Renal cortical epithelial cell (primary cell): Measurements from ENCODE around the gene RNF215. TPM values are rescaled to one million over a fixed set of nuclear protein-coding genes. Genes with fewer than 3 reads are reported as not detected.

Experiments
- DNase-seq: peaks from one replicate; pipeline ENCODE4 v3.0.0-alpha.2; 2011; ENCODE audit warnings: low read depth
- total RNA-seq: library from RNA; depleted of rRNA; stranded (reverse); fragments of >200 nt; gene quantifications from 2 replicates; pipeline ENCODE4 v1.2.3, GENCODE V29; 2014

The RNF215 gene
- total RNA-seq = 29.3 and 33.2 TPM in 2 replicates

DNA sequence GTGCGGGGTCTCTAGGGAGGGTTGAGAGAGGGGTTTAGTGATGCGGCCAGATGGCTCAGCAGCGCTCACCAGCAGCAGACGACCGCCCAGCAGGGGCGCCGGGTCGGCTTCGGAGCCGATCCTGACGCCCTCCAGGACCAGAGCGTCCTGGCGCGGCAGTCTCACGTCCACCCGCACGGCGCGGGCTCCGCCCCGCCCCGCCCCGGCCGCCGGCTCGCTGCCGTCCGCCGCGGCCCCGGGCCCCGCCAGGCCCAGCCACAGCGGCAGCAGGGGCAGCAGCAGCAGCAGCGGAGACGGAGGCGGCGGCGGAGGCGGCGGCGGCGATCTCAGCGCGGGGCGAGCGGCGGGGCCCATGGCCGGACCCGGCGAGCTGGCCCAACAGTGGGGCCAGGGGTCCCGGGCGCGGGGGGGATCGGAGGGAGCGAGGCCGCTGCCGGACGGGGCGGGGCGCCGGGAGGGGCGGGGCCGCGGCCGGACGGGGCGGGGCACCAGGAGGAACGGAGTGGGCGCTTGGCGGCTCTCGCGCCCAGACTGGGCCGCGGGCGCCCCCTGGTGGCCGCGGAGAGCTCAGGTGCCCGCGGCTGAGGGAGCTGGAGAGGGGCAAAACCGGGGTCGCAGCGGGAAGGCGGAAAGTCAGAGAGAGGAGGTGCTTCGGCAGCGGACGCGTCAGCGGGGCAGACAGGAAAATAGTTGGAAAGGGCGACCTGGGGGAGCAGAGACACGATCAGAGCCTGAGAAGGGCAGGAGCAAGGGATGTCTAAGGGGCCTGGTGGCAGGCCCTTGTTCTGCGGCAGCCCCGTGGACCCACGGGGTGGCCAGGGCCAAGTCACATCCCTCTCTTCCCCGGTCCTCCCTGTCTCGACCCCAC is at the start of gene RNF215:
Gene RNF215 (minus strand): TSS at position 452 of the 868 bp plus-strand sequence. CDS start 98 bp downstream, at position 354.
- DNase-seq = peak; percentile 16

DNA sequence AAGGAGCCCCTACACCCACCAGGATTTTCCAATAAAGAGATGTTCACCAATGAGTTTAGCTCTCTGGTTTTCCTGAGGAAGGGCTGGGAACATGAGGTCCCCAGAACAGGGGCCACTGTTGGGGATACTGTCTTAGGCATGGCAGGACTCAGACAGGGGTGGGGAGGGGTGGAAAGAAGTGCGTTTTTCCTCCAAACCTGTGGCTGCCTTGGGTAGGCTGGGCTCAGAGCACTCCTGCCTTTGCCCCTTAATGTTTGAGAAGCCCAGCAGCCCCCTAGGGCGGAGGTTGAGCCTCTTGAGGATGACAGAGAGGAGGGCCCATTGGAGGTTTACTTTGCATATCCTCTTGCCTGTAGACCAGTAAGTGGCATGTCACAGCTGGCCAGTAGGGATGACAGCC is 49.0 kb upstream of the RNF215 start:
- no peak for DNase-seq

DNA sequence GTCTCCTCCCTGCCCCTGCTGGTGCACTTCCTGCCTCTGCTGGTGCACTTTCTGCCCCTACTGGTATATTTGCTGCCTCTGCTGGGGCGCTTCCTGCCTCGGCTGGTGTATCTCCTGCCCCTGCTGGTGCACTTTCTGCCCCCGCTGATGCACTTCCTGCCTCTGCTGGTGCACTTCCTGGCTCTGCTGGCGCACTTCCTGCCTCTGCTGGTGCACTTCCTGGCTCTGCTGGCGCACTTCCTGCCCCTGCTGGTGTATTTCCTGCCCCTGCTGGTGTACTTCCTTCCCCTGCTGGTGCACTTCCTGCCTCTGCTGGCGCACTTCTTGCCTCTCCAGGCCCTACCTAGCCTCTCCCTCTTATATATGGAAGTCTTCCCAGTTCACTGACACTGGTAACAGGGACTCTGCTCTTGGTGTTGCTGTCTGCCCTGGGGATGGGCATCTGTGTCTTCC is 48.5 kb upstream of the RNF215 start:
- no peak for DNase-seq

DNA sequence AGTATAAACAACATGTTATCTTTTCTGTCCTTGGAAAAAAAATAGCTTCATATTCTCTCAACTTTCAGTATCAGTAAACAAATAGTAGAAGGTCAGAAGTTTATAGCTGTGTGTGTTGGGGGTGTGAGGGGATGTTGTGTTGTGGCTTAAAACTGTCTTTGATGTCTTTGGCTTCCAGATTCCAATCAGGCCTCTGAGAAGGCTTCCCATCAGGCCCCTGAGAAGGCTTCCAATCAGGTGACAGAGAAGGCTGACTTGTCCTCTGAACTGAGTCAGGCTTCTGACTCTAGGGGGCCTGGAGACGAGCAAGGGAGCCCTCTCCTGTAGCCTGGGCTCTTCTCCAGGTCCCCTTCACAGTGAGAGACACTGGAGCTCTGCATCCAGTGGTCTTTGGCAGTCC is 47.6 kb upstream of the RNF215 start:
- no peak for DNase-seq

DNA sequence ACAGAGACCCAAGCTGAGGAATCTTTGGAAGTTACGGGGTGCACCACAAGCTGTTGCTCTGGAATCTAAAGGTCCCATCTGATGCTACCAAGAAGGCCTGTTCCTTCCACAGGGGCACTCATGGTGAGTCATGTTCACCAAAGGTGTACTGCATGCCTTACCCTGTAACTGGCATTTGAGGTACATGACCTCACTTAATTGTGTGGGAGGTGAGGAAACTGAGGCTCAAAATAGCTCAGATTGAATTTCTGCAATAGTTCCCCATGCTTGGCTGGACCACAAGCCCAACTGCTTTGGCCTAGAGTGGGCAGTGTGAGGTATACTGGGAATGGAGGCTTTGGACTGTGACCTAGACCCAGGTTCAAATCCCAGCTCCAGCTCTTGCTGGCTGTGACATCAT is 46.6 kb upstream of the RNF215 start:
- peak; percentile 61 for DNase-seq

DNA sequence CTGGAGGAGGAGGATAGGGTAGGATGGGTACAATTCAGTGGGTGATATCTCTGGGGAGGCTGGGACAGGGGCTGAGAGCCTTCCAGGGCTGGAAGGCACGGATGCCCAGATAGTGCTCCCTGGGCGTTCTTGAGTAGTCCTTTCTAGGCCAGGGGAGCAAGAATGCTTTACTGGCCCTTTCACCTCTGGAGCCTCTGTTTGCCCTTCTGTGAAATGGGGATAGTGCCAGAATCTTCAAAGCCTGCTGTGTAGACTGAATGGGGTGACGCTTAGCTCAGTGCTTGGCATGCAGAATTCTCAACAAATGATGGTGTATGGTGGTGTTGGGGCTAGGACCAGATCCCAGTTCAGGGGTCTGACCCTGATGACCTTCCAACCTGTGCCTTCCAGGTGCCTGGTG is 46.0 kb upstream of the RNF215 start:
- no peak for DNase-seq

DNA sequence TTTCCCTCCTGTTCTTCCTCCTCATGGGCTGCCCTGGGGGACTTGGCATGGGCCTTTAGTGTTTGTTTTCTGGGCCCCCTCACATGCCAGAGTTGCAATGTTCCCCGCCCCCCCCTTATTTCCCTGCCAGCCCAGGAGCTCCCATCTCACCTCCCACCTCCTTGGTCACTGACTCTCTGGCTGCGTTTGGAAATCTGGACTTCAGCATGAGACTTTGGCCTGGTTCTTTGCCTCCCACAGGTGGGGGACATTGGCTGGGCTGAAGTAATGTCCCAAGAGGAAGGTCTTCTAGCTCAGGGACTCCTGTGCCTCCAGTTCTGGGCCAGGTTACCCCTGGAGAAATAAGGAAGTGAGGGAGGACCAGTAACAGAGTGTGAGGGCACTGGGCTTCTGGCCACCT is 45.3 kb upstream of the RNF215 start:
- no peak for DNase-seq

DNA sequence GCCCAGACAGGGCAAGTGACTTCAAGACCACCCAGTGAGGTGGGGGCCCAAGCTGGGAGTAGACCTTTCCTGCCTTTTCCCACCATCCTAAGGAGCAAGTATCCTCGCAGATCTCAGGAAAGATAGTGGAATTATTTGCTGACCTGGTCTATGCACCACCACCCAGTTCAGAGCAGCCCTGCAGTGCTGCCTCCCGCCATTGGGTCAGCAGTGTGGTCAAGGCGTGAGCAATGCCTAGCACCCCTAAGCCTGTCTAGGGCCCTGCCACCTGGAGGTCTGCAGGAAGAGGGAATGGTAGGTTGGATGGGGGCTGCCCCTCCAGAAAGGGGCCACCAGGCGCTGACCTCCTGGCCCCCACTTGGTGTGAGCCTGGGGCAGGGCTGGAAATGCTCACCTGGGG is 44.9 kb upstream of the RNF215 start:
- DNase-seq = no peak

DNA sequence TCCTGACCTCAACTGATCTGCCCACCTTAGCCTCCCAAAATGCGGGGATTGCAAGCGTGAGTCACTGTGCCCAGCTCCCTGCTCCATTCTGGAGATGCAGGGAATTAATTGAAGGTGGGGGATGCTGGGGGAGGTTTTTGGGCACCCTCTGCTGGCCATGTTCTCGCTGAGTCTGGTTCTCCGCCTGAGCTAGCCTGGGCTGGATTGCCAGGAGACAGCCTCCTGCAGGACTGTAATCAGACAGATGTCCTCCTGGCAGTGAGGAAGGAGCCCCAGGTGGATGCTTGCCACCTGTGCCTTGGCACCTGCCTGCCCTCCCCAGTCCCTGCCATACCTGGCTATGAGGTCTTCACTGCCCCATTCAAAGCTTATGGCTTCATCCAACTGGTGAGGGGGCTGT is 43.7 kb upstream of the RNF215 start:
- no peak for DNase-seq

DNA sequence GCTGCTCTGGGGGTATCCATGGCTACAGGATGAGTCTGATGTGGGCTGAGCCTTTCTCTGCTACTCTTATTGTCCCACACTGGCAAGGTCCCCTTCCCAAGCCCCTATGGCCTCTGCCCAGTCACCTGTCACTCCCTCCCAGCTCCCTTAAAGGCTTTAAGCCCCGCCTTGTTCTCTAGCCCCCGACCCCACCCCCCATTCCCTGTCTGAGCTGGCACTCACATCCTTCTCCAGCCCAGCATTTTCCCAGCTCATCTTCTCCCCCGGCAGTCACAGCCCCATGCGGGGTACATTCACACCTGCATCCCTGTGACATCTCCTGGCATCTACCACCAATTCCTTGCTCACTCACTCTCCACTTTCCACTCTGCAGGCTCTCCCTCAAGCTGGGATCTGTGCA is 42.7 kb upstream of the RNF215 start:
- DNase-seq = no peak

DNA sequence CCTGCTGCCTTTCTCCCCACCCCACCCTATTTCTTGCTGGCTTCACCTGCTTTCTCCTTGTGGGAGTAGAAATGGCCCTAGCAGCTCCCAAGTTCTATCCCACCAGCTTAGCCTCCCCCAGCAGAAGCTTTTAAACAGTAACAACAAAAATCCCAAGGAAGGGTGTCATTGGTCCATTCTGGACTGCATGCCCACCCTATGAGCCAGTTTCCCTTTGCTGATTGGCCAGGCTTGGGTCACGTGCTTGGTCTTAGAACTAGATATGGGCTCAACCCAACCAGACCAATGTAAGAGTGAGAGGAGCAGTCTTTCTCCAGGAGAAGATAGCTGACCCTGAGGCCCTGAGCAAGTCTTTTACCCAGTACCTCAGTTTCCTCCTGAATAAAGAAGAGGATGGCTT is 40.7 kb upstream of the RNF215 start:
- DNase-seq = no peak

DNA sequence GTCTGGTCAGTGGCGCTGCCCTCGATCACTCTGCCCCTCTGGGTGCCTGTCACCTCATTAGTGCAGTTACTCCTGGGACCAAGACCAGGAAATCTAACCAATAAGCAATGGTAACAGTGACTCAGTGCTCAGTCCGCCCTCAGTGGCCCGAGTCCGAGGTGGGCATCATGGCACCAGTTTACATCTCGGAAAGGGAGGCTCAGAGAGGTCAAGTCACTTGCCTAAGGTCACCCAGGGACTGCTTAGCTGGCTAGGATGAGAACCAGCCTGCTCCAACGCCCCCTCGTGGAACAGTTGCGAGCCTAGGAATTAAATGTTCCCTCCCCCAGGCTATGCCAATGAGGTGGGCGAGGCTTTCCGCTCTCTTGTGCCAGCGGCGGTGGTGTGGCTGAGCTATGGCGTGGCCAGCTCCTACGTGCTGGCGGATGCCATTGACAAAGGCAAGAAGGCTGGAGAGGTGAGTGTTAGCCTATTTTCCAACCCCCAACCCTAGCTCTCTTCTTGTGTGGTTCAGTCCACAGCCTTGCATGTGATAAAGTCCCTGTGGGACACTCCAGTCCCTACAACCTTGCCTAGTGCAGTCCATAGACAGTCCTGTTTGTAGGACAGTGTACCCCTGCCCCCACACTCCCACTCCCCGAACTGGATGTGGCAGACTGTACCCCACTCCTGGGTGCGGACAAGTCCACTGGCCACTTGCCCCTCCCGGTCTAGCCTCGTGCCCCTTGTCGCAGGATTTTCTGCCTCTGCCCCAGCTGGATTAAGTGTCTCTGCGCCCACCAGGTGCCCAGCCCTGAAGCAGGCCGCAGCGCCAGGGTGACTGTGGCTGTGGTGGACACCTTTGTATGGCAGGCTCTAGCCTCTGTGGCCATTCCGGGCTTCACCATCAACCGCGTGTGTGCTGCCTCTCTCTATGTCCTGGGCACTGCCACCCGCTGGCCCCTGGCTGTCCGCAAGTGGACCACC is 39.5 kb upstream of the RNF215 start:
- peak; percentile 88 for DNase-seq

DNA sequence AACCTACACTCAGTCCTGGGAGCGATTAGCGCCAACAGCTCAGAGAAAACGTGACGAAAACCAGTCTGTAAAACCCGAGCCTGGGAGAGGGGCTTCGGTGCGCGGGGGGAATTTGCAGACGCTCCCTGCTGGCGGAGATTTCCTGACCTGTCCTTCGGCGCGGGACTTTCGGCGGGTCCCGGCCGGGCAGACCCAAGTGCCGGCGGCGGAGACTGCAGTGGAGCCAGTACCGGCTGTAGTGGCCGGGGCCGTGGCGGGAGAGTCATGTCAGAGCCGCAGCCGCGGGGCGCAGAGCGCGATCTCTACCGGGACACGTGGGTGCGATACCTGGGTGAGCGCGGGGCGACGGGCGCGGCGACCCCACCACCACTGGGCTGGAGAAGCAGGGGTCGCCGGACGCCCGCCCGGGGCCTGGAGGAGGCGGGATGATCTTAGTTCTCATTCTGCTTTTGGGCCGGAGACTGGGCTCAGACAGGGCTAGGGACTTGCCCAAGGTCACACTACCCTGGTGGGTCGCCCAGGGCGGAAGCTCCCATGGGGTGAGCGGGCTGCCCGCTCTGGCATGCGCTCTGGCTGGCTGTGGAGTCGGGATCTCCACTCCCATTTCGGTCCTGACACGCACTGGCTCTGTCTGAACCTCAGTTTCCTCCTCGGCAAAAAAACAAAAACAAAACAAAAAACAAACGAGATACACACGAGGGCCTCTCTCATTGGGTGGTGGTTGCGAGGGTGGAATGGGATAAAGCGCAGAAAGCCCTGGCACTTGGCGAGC is 38.6 kb upstream of the RNF215 start, which contains the start of gene MTFP1:
Gene MTFP1 (plus strand): TSS at position 153 of the 772 bp plus-strand sequence. CDS start 112 bp downstream, at position 265.
- peak; percentile 47 for DNase-seq

DNA sequence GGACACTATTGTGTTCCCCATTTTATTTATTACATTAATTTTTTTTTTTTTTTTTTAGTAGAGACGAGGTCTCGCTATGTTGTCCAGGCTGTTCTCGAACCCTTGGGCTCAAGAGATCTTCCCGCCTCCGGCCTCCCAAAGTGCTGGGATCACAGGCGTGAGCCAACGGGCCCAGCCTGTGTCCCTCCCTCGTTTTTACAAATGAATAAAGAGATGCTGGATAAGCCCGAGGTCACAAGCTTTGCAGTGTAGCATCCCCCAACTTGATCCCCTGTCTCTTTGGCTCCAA is 38.1 kb upstream of the RNF215 start:
- no peak for DNase-seq

DNA sequence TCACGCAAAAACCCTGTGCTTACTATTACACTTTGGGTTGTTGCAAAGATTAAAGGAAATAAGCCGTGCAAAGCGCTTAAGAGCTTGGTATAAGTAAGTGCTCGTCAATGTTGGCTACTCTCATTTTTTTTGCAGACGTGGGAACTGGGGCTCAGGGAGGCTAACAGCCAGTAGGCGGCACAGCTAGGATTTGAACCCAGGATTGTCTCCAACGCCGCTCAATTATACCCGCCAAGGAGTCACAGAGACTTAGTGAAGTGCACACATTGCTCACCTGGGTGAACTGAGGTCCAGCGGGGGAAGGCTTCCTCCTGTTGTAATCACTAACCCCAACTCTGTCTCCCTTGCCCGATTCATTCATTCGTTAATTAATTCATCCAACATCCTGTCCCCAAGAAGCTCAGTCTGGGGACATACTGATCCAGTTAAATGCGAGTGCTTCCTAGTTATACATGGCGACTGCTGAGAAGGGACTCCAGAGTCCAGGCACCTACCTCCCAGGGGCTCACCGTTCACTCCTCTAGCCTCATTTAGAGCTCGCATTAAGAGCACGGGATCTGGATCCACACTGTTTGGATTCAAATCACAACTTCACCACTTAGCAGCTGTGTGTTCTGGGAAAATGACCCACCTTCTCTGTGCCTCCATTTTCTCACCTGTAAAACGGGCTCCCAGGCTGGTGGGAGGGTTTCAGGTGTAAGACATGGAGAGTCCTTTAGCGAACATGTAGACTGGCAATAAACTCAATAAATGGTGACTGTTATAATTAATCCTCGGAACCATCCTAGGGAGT is 37.5 kb upstream of the RNF215 start:
- peak; percentile 52 for DNase-seq

DNA sequence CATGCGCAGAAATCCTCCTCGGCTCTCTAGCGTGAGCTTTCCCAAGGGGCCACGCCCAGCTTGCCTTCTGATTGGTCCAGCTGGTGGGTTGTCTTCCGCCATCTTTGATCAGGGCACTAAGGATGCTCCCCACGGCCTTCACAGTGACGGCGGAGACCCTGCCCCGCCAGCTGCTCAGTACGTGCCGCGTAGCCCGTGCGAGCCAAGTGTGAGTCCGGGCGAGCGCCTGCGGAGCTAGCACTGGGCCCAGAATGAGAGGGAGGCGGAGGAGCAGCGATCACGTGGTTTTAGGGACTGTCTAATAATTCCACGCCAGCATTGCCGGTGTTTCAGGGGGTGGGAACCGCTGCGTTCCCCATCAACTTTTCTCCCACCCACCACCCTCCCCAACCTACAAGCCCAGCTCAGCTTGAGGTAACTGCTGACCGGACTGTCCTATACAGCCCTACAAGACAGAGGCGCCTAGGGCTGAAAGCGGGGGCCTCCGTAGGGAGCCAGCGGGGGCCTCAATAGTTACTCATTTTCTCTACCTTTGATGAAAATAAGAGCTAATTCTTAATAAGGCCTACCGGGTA is 36.8 kb upstream of the RNF215 start:
- DNase-seq = peak; percentile 97

DNA sequence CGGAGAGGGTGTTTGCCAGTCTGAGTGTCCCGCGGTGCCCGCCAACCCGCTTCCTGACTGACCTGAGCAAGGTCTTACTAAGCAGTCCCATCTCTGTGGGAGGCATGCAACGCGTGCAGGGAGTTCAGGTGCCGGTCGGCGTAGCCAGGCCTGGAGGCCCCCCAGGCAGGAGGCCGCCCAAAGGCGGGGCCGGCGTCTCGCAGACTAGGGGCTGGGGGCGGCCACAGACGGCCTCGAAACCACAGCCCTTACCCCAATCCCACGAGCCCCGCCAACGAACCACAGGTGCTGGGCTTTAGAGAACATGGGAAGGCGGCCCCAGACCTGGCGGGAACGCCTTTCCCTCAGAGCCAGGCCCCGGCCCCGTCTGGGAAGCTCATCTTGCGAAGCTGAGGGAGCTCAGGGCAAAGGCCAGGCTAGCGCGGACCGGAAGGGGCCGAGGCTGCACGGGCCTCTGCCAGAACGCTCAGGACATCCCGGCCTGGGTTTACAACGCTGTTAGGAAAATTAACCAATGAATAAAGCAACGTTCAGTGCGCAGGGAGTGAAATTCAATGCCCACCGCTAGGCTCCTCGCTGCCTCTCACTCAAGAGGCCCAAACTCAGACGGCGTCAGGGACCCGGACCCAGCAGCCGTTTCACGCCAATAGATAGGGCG is 36.2 kb upstream of the RNF215 start:
- no peak for DNase-seq

DNA sequence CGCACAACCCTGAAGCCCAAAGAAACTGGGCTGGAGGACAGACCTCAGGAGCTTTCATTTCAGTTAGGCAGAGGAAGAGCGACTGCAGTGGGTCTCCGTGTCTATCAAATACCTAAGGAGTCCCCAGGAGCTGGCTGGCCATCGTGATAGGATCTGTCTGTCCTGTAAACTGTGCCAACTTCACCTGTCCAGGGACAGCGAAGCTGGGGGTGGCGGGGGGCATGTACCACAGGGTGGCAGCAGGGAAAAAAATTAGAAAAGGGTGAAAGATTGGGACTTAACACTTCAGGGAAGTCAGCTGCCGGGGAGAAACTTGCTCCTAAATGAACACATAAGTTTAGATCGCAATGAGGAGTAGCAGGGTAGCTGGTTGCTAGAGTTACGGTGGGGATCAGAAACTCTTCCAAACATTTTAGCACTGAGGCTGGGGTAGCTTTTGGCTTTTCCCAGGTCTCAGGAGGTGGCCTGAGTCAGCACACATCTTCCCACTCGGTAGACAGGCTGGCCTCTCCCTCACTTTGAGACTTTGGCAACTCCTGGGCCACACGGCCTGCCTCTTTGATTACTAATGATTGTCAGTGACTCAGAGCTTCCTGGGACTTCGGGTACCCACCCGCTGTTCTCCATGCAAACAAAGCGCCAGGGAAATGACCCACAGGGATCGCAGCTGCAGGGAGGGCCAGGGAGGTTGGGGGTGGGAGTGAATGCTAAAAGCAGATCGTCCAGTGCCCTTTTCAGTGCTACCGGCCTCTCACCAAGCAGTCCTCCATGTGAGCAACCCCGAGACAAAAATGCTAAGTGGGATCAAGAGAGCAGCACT is 35.5 kb upstream of the RNF215 start:
- peak; percentile 96 for DNase-seq
